Neuronal stem cell (in vitro differentiated cells): ENCODE results near the gene FBXO42.
"Not testable (repeated sequence)": the region's sequence is repeated elsewhere in the genome, so short reads cannot be mapped to it uniquely, and the experiment has no call there.

Source experiments
- DNase-seq: peaks from one replicate; pipeline ENCODE4 v3.0.0-alpha.2; 2013; ENCODE audit warnings: low spot score
- H2AFZ ChIP-seq: one replicate; pipeline ENCODE4 v1.6.1; 2013; ENCODE audit warnings: mild to moderate bottlenecking, low read length, inconsistent platforms
- H2AK5ac ChIP-seq: 2 replicates; pipeline ENCODE4 v1.6.1; 2013; ENCODE audit warnings: low read depth, mild to moderate bottlenecking, inconsistent platforms, low read length, moderate library complexity, mixed read lengths
- H2BK120ac ChIP-seq: 2 replicates; pipeline ENCODE4 v1.6.1; 2013; ENCODE audit warnings: low read depth, mild to moderate bottlenecking, inconsistent platforms, low read length, moderate library complexity, mixed read lengths
- H2BK12ac ChIP-seq: one replicate; pipeline ENCODE4 v1.6.1; 2013; ENCODE audit warnings: low read length, inconsistent platforms
- H2BK15ac ChIP-seq: 2 replicates; pipeline ENCODE4 v1.6.1; 2013; ENCODE audit warnings: mild to moderate bottlenecking, low read length, inconsistent platforms, mixed read lengths
- H2BK5ac ChIP-seq: one replicate; pipeline ENCODE4 v1.6.1; 2013; ENCODE audit warnings: inconsistent platforms, mild to moderate bottlenecking, low read length, moderate library complexity
- H3K14ac ChIP-seq: one replicate; pipeline ENCODE4 v1.6.1; 2013; ENCODE audit warnings: low read length, inconsistent platforms
- H3K18ac ChIP-seq: 2 replicates; pipeline ENCODE4 v1.6.1; 2013; ENCODE audit warnings: low read length, inconsistent platforms
- H3K23ac ChIP-seq: 2 replicates; pipeline ENCODE4 v1.6.1; 2013; ENCODE audit warnings: low read depth, mild to moderate bottlenecking, mixed read lengths, low read length, inconsistent platforms; ENCODE audit not compliant: poor library complexity
- H3K27ac ChIP-seq: replicated peaks from 3 replicates; pipeline ENCODE4 v1.5.1; 2013; ENCODE audit warnings: low read length, inconsistent platforms
- H3K27me3 ChIP-seq, 3 experiments: 2 replicates each; pipeline ENCODE4 v1.6.1; 2013; ENCODE audit warnings: low read length in 3 of 3, mild to moderate bottlenecking in 2 of 3, inconsistent platforms in 1 of 3, low read depth in 1 of 3, mixed read lengths in 1 of 3, moderate library complexity in 1 of 3; ENCODE audit not compliant: control insufficient read depth in 3 of 3, insufficient read depth in 3 of 3
- H3K36me3 ChIP-seq, 2 donors: replicated peaks in 1 of 2; 2 replicates each; pipeline ENCODE4 v1.6.1; 2013; ENCODE audit warnings: low read length in 2 of 2; ENCODE audit not compliant: control insufficient read depth in 2 of 2, insufficient read depth in 2 of 2
- H3K4ac ChIP-seq: 2 replicates; pipeline ENCODE4 v1.6.1; 2013; ENCODE audit warnings: inconsistent platforms, mild to moderate bottlenecking, low read length, moderate library complexity
- H3K4me1 ChIP-seq, 2 donors: 1 replicate in 1 of 2; 2 replicates in 1 of 2; pipeline ENCODE4 v1.6.1; 2013; ENCODE audit warnings: low read length in 2 of 2, low read depth in 1 of 2; ENCODE audit not compliant: control insufficient read depth in 2 of 2, insufficient read depth in 1 of 2
- H3K4me2 ChIP-seq: one replicate; pipeline ENCODE4 v1.6.1; 2013; ENCODE audit warnings: mild to moderate bottlenecking, low read length, inconsistent platforms; ENCODE audit not compliant: insufficient read depth, poor library complexity, severe bottlenecking
- H3K4me3 ChIP-seq, 2 donors: 2 replicates each; pipeline ENCODE4 v1.5.1; 2013; ENCODE audit warnings: low read length in 2 of 2, mild to moderate bottlenecking in 2 of 2, inconsistent platforms in 1 of 2, moderate library complexity in 1 of 2
- H3K79me1 ChIP-seq: one replicate; pipeline ENCODE4 v1.6.1; 2013; ENCODE audit warnings: low read depth, mild to moderate bottlenecking, inconsistent platforms, low read length, moderate library complexity
- H3K9ac ChIP-seq: one replicate; pipeline ENCODE4 v1.6.1; 2013; ENCODE audit warnings: mild to moderate bottlenecking, low read depth, low read length, inconsistent platforms; ENCODE audit not compliant: poor library complexity
- H3K9me3 ChIP-seq, 2 donors: replicated peaks in 1 of 2; 2 replicates each; pipeline versions ENCODE3 to v1.6.1; 2013; ENCODE audit warnings: low read length in 2 of 2, mild to moderate bottlenecking in 2 of 2, inconsistent platforms in 1 of 2, low read depth in 1 of 2, mixed read lengths in 1 of 2, moderate library complexity in 1 of 2; ENCODE audit not compliant: control insufficient read depth in 2 of 2, insufficient read depth in 1 of 2
- H4K8ac ChIP-seq: one replicate; pipeline ENCODE4 v1.6.1; 2013; ENCODE audit warnings: low read depth, mild to moderate bottlenecking, inconsistent platforms, low read length, moderate library complexity
- H4K91ac ChIP-seq: one replicate; pipeline ENCODE4 v1.6.1; 2013; ENCODE audit warnings: low read length, low read depth, mild to moderate bottlenecking, inconsistent platforms; ENCODE audit not compliant: poor library complexity
- WGBS, 2 donors: extraction: QIAGEN DNeasy Blood & Tissue Kit; methylation state at CpG; one replicate each; pipeline ENCODE4 v1.1.7; 2013; ENCODE audit warnings: missing lambda C conversion rate in 2 of 2, mixed read lengths in 1 of 2; ENCODE audit not compliant: insufficient read length in 2 of 2, insufficient replicate concordance in 1 of 2; ENCODE audit errors: extremely low coverage in 2 of 2; 5-methylcytosine and 5-hydroxymethylcytosine counted together

Gene FBXO42

DNA sequence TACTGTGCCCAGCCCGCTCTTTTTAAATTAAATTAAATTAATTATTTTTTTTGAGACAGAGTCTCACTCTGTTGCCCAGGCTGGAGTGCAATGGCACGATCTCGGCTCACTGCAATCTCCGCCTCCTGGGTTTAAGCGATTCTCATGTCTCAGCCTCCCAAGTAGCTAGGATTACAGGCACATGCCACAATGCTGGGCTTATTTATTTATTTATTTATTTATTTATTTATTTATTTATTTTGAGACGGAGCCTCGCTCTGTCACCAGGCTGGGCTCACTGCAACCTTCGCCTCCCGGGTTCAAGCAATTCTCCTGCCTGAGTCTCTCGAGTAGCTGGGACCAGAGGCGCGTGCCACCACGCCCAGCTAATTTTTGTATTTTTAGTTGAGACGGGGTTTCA lies 129.6 kb downstream of the FBXO42 start:
- not testable (repeated sequence) for H3K9ac ChIP-seq, H2BK5ac ChIP-seq, H4K8ac ChIP-seq, H3K36me3 ChIP-seq, H2BK12ac ChIP-seq, H3K4me2 ChIP-seq, H3K23ac ChIP-seq, H4K91ac ChIP-seq, H3K4me1 ChIP-seq, H3K4ac ChIP-seq, H2BK15ac ChIP-seq, H2AFZ ChIP-seq, H3K14ac ChIP-seq, H3K79me1 ChIP-seq, H3K4me3 ChIP-seq, H2AK5ac ChIP-seq, H2BK120ac ChIP-seq, H3K18ac ChIP-seq, H3K27ac ChIP-seq, DNase-seq
- WGBS, 2 donors = no CpG with 5 or more reads among the region's 14 CpGs
- H3K9me3 ChIP-seq = peaks cover 11 to 13% of the 10 kb centered on the region in 2 donors
- peaks cover 18 to 80% (median 36%) of the 10 kb centered on the region in 3 experiments for H3K27me3 ChIP-seq

DNA sequence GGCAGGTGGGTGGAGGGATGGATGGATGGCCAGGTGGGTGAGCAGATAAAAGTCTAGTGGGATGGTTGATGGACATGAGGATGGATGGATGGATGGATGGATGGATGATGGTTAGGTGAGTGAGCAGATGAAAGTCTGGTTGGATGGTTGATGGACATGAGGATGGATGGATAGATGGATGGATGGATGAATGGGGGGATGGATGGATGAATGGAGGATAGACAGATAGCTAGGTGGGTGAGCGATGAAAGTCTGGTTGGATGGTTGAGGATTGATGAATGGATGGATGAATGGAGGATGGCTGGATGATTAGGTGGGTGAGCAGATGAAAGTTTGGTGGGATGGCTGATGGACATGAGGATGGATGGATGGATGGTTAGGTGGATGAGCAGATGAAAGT lies 130.8 kb downstream of the FBXO42 start:
- DNase-seq = no peak
- H3K4me3 ChIP-seq = no peak overlapping the region
- H3K9me3 ChIP-seq = peaks cover 7% of the 10 kb centered on the region in 2 donors
- H3K27me3 ChIP-seq = peaks cover 8 to 76% (median 31%) of the 10 kb centered on the region in 3 experiments
- no peak overlapping the region for H3K23ac ChIP-seq
- H3K4ac ChIP-seq = no peak overlapping the region
- H4K91ac ChIP-seq = no peak overlapping the region
- H3K9ac ChIP-seq = no peak overlapping the region
- H2BK120ac ChIP-seq = no peak overlapping the region
- no peak overlapping the region for H3K14ac ChIP-seq
- H2AK5ac ChIP-seq = no peak overlapping the region
- H3K79me1 ChIP-seq = peaks cover 2% of the 10 kb centered on the region
- H3K4me1 ChIP-seq = peaks cover 5 to 7% of the 10 kb centered on the region in 2 donors
- no peak overlapping the region for H2BK15ac ChIP-seq
- H2BK5ac ChIP-seq = no peak overlapping the region
- H3K18ac ChIP-seq = no peak overlapping the region
- no peak overlapping the region for H2BK12ac ChIP-seq
- no peaks in the 10 kb centered on the region for H3K36me3 ChIP-seq
- H3K4me2 ChIP-seq = no peak overlapping the region
- H4K8ac ChIP-seq = no peak overlapping the region
- no peak overlapping the region for H2AFZ ChIP-seq
- H3K27ac ChIP-seq = no peak overlapping the region
- 100% methylated on average over 1 of the region's 1 CpG; no CpG with 5 or more reads in 1 of the 2 donors for WGBS, 2 donors

DNA sequence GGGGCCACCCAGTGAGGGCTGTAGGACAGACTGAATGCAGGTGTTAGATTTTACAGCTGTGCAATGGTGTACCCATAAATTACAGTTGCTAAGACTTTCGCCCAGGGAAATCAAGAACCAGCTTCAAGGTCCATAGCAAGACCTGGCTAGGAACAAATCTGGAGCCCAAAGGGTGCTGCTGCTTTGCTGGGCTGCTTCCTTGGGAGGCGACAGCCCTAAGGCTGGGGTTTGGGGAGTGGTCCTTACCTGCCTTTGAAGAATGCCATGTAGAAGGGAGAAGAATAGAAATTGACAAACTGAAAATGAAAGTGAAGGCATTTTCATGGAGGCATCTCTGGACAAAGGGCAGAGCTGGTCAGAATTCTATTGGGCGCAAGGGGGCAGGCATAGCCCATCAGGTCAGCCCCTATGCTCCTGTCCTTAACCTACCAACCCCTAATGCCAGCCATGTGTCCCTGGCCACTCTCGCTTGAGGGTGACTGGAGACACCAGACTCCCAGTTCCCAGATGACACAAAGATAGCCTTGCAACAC lies 132.2 kb downstream of the FBXO42 start:
- no CpG with 5 or more reads among the region's 4 CpGs for WGBS, 2 donors
- no peak overlapping the region for H3K9ac ChIP-seq
- no peak overlapping the region for H3K4ac ChIP-seq
- no peak overlapping the region for H2AK5ac ChIP-seq
- no peak overlapping the region for H4K8ac ChIP-seq
- no peak overlapping the region for H3K23ac ChIP-seq
- H3K14ac ChIP-seq = no peak overlapping the region
- no peak overlapping the region for H4K91ac ChIP-seq
- H2BK5ac ChIP-seq = no peak overlapping the region
- no peak overlapping the region for H2BK120ac ChIP-seq
- peaks cover 5 to 11% of the 10 kb centered on the region in 2 donors for H3K4me1 ChIP-seq
- no peaks in the 10 kb centered on the region for H3K79me1 ChIP-seq
- no peaks in the 10 kb centered on the region for H3K9me3 ChIP-seq
- no peak overlapping the region for H2AFZ ChIP-seq
- peaks cover 0 to 71% (median 19%) of the 10 kb centered on the region in 3 experiments for H3K27me3 ChIP-seq
- no peak overlapping the region for H3K4me3 ChIP-seq
- no peak overlapping the region for H2BK15ac ChIP-seq
- no peak overlapping the region for H3K4me2 ChIP-seq
- DNase-seq = no peak
- no peak overlapping the region for H3K27ac ChIP-seq
- no peak overlapping the region for H2BK12ac ChIP-seq
- no peaks in the 10 kb centered on the region for H3K36me3 ChIP-seq
- H3K18ac ChIP-seq = no peak overlapping the region

DNA sequence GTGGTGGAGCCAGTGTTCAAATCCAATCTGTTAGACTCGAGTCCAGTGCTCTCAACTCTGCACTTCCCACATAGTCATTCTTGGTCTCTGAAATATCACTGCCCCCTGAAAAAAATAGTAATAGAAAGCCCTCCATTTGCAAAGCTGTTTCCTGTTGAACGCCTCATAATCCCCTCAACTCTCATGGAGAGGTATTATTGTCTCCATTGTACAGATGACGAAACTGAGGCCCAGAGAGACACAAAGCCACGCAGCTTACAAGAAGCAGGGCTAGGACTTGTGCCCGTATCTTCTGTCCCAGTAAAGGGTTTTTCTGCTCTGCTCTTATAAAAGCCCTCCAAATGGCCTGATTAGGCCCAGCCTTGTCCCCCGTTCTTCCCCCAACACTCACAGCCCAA lies 133.6 kb downstream of the FBXO42 start:
- Histone ChIP-seq H3K9me3 (no peaks in the 10 kb centered on the region), H3K23ac (no peak overlapping the region), H3K18ac (no peak overlapping the region), H2AFZ (no peak overlapping the region), H3K36me3 (no peaks in the 10 kb centered on the region), H3K27ac (no peak overlapping the region), H3K4me2 (no peak overlapping the region), H3K27me3 (peaks cover 0 to 61% (median 13%) of the 10 kb centered on the region in 3 experiments), H2BK12ac (no peak overlapping the region), H3K4me3 (no peak overlapping the region), H4K8ac (no peak overlapping the region), H4K91ac (no peak overlapping the region), H3K14ac (no peak overlapping the region), H2BK120ac (no peak overlapping the region), H3K79me1 (no peaks in the 10 kb centered on the region), H2BK5ac (no peak overlapping the region), H3K4me1 (peaks cover 5 to 11% of the 10 kb centered on the region in 2 donors), H2BK15ac (no peak overlapping the region), H3K9ac (no peak overlapping the region), H3K4ac (no peak overlapping the region), H2AK5ac (no peak overlapping the region)
- no CpG with 5 or more reads among the region's 6 CpGs for WGBS, 2 donors
- no peak for DNase-seq
